Esophagus squamous epithelium (tissue), 4 donors: ENCODE results near the gene PDXDC1.
A peak's percentile ranks its signal among the peaks of the same experiment; 100 is the strongest.
"Not testable (repeated sequence)": the region's sequence is repeated elsewhere in the genome, so short reads cannot be mapped to it uniquely, and the experiment has no call there.

Experiments
- POLR2A ChIP-seq, 4 donors: fragments of 450-650 bp; IDR thresholded peaks; one replicate each; pipeline ENCODE4 v1.6.1; 2017; ENCODE audit warnings: antibody characterized with exemption in 4 of 4, mild to moderate bottlenecking in 4 of 4, moderate library complexity in 3 of 4
- TF ChIP-seq, protein P1 (sequence below), 6 experiments: fragments of 450-650 bp in 4 of 6; fragments of 200-600 bp in 2 of 6; sonication (generic) in 2 of 6; IDR thresholded peaks; one replicate each; pipeline ENCODE4 v1.5.1; 2016 to 2019; ENCODE audit warnings: antibody characterized with exemption in 6 of 6, mild to moderate bottlenecking in 4 of 6, moderate library complexity in 4 of 6

DNA sequence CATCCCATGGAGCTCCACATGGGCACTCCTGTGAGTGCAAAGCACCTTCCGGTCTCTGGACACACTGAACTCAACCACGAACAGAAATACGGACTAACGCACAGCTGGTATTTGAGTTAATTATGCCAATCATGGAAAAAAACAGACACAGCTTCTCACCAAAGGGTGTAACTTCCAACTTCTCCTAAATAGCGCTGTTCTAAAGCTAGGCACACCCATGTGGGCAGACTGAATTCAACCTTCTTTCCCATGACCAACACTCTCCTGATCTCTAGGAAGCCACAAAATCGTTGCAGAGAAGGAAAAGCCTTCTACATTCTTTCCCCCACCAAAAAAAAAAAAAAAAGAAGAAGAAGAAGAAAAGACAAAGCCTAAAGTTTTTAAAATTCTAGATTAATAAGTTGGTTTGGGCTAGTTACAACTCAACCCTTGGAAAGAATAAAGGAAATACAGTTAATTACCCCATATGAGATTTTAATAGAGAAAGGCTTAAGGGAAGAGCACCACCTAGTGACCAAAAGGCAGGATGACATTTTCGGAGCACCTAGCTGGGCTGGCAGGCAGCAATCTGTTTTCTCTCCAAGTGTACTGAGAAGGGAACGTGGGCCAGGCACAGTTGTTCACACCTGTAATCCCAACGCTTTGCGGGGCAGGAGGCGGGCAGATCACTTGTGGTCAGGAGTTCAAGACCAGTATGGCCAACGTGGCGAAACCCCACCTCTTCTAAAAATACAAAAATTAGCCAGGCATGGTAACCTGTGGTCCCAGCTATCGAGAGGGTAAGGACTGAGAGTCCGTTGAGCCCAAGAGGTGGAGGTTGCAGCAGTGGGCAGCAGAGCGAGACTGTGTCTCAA lies 97.3 kb downstream of the PDXDC1 start:
- TF ChIP-seq, protein P1, sequence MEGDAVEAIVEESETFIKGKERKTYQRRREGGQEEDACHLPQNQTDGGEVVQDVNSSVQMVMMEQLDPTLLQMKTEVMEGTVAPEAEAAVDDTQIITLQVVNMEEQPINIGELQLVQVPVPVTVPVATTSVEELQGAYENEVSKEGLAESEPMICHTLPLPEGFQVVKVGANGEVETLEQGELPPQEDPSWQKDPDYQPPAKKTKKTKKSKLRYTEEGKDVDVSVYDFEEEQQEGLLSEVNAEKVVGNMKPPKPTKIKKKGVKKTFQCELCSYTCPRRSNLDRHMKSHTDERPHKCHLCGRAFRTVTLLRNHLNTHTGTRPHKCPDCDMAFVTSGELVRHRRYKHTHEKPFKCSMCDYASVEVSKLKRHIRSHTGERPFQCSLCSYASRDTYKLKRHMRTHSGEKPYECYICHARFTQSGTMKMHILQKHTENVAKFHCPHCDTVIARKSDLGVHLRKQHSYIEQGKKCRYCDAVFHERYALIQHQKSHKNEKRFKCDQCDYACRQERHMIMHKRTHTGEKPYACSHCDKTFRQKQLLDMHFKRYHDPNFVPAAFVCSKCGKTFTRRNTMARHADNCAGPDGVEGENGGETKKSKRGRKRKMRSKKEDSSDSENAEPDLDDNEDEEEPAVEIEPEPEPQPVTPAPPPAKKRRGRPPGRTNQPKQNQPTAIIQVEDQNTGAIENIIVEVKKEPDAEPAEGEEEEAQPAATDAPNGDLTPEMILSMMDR (IDR thresholded peaks at IDR 0.05) = peak in 3 of 6 experiments; percentile 7 to 44 (median 12)
- not testable (repeated sequence) for TF ChIP-seq POLR2A (IDR thresholded peaks at IDR 0.05)
